Midbrain (tissue), 1 donor: ENCODE results near the gene SLC25A40.
A peak's percentile ranks its signal among the peaks of the same experiment; 100 is the strongest.
"Not testable (repeated sequence)": the region's sequence is repeated elsewhere in the genome, so short reads cannot be mapped to it uniquely, and the experiment has no call there.

Source experiments
- DNase-seq: peaks from one replicate; lab custom pipeline; 2025; lab: John Stamatoyannopoulos, UW

Gene SLC25A40, protein sequence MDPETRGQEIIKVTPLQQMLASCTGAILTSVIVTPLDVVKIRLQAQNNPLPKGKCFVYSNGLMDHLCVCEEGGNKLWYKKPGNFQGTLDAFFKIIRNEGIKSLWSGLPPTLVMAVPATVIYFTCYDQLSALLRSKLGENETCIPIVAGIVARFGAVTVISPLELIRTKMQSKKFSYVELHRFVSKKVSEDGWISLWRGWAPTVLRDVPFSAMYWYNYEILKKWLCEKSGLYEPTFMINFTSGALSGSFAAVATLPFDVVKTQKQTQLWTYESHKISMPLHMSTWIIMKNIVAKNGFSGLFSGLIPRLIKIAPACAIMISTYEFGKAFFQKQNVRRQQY

DNA sequence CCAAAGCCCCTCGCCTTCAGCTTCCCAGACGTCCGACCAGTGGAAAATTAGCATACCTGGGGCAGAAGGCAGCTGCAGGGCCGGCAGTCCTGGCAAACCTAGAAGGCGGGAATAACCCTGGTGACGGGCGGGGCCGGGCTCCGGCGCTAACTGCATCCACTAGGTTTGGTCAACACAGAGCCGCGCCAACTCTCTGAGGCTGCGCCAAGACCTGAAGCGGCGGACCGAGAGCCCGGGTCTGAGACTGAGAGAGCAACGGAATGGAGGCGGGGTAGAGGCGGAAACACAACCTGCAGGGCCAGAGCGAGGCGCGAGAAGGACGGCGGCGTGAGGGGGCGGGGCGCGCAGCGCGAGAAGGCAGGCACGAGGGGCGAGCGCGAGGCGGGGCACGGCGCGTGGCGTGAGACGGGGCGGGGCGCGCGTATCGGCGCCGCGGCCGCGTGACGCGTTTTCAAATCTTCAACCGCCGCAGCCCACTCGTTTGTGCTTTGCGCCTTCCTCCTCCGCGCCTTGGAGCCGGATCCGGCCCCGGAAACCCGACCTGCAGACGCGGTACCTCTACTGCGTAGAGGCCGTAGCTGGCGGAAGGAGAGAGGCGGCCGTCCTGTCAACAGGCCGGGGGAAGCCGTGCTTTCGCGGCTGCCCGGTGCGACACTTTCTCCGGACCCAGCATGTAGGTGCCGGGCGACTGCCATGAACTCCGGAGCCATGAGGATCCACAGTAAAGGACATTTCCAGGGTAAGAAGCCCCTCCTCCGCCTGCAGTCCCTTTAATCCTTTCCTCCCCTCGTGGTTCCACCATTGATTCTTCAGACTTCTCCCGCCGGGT, at the start of gene SLC25A40, which contains the start of gene DBF4:
Gene SLC25A40 (minus strand): TSS at position 321 of the 829 bp plus-strand sequence. CDS start 17,633 bp downstream, outside the sequence.
Gene DBF4 (plus strand): TSS at position 454 of the 829 bp plus-strand sequence. CDS start 240 bp downstream, at position 694.
- DNase-seq = peak; percentile 88

DNA sequence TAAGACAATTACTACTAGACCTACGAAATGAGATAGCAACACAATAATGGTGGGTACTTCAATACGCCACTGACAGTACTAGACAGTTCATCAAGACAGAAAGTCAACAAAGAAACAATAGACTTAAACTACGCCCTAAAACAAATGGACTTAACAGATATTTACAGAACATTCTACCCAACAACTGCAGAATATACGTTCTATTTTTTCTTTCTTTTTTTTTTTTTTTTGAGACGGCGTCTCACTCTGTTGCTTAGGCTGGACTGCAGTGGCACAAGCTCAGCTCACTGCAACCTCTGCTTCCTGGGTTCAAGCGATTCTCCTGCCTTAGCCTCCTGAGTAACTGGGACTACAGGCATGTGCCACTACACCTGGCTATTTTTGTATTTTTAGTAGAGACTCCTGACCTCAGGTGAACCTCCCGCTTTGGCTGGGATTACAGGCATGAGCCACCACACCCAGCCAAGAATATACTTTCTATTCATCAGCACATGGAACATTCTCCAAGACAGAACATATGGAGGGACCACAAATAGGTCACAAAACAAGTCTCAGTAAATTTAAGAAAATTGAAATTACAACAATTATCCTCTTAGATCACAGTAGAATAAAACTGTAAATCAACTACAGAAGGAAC, 46.7 kb upstream of the SLC25A40 start:
- not testable (repeated sequence) for DNase-seq

DNA sequence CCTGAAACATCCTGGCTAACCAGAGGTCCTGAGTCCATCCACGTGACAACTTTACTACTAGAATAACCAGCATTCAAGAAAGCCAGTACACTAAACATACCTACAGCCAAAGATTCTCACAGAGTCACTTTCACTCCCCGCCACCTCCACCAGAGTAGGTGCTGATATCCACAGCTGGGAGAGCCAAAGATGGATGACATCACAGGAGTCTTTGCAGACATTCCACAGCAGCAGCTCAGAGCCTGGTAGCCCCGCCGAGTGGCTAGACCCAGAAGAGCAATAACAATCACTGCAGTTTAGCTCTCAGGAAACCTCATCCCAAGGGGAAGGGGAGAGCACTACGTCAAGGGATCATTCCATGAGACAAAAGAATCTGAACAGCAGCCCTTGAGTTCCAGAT, 44.4 kb upstream of the SLC25A40 start:
- DNase-seq = no peak

DNA sequence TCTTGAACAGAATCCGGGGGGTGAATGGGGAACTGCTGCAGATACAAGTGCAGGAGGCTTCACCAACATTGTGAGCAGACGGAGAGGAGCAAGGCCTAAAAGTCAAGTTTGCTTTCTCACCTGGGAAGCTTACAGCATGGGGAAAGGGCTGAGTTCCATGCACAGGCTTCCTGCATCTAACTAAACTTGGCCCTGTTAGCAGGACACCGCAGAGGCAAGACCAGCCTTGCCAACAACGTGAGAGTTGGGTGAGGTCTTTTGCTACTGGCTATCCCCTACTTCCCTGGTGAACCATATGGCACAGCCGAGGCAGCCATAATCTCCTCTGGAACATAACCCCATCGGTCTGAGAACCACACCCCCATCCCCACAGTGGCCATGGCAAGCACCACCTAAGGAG, 43.7 kb upstream of the SLC25A40 start:
- DNase-seq = no peak

DNA sequence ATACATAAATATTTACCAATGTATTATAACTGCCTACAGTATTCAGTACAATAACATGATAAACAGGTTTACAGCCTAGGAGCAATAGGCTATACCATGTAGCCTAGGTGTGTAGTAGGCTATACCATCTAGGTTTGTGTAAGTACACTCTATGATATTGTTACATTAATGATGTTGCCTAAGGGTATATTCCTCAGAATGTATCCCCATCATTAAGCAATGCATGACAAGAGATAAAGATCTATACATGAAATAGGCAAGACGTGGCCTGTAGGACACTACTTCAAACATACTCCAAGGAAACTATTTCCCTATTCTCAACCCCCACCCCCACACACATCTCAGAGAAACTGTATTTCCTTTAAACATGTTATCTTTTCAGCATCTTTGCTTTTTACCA, 42.6 kb upstream of the SLC25A40 start:
- no peak for DNase-seq

DNA sequence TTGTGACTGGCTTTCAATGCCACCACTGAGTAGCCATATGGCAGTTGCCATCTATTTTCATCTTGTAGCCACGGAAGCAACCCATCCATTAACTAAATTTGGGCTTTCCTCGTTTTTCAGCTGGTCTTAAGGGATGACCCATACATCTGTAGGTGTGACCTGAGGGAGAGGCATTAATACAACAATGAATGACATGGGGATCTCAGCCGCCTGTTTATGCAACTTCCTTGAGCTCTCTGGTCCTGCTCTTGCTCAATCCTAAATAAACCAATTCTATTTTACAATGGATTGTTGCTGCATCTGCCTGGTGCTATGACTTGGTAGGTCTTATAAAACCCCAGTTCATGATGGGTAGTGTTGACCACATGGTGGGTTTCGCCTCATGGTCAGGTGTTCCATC, 36.0 kb upstream of the SLC25A40 start:
- DNase-seq = no peak

DNA sequence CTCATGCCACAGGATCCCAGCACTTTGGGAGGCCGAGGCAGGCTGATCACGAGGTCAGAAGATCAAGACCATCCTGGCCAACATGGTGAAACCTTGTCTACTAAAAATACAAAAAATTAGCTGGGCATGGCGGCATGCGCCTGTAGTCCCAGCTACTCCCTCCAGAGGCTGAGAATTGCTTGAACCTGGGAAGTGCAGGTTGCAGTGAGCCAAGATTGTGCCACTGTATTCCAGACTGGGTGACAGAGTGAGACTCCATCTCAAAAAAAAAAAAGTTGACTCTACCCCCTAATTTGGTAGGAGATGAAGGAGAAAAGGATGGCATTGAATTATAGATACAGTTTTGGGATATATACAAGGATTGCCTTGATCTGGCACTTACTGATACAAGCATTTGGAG, 32.7 kb upstream of the SLC25A40 start:
- DNase-seq = not testable (repeated sequence)

DNA sequence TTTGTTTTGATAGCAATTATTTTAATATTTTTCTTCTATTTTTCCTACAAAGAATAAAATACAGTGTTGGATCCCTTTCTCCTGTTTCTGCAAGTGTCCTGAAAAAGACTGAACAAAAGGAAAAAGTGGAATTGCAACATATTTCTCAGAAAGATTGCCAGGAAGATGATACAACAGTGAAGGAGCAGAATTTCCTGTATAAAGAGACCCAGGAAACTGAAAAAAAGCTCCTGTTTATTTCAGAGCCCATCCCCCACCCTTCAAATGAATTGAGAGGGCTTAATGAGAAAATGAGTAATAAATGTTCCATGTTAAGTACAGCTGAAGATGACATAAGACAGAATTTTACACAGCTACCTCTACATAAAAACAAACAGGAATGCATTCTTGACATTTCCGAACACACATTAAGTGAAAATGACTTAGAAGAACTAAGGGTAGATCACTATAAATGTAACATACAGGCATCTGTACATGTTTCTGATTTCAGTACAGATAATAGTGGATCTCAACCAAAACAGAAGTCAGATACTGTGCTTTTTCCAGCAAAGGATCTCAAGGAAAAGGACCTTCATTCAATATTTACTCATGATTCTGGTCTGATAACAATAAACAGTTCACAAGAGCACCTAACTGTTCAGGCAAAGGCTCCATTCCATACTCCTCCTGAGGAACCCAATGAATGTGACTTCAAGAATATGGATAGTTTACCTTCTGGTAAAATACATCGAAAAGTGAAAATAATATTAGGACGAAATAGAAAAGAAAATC, 31.2 kb upstream of the SLC25A40 start:
- DNase-seq = not testable (repeated sequence)

DNA sequence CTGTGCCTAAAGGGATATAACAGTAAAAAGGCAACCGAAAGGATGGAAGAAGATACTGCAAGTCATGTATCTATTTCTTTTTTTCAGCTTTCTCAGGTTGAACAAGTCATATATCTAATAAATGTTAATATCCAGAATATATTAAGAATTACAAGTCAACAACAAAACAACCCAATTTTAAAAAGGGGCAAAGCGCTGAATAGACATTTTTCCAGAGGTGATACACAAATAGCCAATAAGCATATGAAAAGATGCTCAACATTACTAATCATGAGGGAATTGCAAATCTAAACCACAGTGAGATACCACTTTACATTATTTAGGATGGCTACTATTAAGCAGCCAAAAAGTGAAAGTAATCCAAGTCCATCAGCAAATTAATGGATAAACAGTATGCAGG, 23.1 kb upstream of the SLC25A40 start:
- no peak for DNase-seq

DNA sequence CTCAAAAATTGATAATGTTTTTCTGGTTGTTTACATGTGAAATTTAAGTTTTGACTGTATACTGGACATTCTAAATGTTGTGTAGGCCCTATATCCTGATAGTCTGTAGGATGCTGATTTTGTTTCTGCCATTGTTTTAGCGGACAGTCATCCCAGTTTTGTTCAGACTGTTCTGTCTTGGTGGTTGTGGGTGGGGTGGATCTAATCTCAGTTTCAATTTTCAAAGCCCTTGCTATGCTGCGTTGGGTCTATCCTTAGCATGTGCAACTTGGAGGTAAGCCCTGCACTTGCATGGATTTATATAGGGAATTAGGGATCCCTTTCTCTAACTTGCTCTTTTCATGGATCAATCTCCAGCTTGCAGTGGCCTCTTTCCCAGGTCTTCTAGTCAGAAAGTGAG, 19.2 kb upstream of the SLC25A40 start:
- DNase-seq = no peak

DNA sequence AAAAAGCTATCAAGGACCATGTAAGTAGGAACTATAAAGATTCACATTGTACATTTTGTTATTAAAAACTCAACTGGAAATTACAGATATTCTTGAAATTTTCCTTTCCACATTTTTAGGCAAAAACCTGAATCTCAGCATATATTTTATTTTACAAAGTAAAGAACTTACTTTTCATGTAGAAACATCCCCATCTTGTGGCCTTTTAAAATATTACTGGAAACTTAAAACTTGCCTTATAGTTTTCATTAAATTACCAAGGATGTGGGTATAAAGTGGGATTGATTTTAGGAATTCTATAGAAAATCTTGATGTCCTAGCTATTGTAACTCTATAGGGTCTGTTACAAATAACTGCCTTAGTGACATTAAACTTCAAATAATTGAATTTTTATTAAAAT, 10.7 kb upstream of the SLC25A40 start:
- DNase-seq = peak; percentile 14

DNA sequence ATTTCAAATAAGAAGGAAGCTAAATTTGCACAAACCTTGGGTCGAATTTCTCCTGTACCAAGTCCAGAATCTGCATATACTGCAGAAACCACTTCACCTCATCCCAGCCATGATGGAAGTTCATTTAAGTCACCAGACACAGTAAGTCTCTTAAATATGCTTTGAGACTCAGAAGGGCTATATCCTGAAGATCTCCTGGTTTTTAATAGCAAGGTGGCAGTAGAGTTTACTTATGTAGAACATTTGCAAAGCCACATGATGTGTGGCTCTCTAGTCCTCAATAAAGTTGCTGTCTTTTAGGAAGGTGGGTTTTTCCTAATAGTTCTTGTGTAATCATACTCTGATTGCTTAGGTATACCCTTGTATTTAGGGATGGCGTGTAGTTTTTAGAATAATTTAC, 8.9 kb upstream of the SLC25A40 start:
- no peak for DNase-seq

DNA sequence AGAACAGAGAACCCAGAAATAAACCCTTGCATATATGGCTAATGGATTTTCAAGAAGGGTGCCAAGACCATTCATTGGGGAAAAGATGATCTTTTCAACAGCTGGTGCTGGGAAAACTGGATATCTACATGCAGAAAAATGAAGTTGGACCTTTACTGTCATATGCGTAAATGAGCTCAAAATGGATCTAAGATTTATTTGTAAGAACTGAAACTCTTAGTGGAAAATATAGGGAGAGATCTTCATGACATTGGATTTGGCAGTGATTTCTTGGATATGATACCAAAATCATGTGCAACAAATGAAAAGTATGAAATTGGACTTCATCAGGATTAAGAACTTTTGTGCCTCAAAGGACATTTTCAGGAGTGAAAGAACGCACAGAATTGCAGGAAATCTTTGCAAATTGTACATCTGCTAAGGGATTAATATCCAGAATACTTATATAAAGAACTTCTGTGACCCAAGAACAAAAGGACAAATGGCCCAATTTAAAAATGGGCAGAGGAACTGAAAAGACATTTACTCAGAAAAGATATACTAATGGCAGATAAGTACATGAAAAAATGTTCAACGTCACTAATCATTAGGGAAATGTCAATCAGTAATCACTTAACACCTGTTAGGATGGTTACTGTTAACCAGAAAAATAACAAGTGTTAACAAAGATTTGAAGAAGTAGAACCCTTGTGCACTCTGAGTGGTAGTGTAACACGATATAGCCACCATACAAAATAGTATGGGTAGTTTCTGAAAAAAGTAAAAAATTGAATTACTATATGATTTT, 6.2 kb upstream of the SLC25A40 start:
- no peak for DNase-seq

DNA sequence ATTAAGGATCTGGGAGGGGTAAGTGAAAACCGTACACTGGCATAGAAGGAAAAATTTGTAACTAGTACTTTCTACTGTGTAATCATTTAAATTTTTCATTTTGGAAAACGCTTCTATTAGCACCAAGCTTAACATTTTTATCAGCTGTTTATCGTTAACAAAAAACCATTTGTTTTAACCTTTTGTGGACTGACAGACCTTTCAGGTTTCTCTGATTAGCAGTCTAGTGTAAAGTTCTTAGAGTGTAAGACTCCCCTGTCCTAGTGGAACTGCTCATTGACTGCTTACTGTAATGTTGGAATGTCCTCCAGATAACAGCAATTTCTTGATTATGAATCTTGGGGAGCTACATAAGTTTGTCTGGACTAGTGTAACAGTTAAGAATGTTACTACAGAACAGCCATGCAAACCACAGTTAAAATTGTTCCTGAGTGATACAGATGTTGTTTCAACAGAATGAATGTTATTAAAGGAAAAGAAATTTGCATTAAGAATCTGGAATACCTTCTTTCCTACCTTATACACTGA, 2.1 kb upstream of the SLC25A40 start:
- no peak for DNase-seq

DNA sequence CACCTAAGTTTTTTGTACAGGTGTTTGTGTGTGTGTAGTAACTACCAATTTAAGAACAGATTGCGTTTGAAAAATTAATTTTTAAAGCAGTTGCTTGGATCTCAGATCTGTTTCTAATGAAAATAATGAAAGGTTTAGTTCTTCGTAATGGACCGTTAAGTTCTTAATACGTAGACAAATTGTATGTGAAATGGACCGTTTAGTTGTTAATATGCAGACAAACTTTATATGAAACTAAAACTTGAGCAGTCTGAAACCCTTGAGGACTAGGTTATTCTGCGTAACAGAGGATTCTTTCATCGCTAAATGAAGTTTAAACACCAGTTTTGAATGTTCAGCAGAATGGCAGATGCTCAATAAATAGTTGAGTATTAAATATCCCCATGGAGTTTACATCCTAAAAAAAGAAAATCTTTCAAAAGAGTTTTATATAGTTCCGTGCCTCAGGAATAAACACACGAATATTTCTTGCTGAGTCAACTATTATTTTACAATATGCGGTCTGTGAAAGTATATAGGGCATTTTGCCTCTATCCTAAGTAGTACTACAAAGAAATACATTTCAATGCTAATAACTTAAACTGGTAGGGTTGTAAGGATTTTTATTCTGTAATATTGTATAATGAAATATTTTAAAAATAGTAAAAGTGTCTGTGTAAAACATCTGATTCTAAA, 1.3 kb upstream of the SLC25A40 start:
- no peak for DNase-seq

DNA sequence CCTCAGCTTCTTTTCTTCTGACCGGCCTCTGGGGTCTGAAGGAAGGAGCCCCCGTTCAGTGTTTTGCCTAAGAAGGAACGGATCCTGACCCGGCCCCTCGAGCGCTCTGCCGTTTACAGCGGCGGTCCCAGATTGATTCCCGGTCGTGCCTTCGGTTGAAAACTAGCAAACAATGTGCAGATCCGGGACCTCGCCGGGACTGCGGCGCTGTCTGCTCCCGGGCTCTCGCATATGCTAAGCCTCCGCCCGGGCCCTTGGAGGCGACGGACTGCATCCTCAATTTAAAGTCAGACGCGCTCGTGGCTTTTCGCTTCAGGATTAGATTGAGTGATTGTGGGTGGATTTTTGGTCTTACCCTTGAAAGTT, 692 bp upstream of the SLC25A40 start:
- DNase-seq = peak; percentile 44

DNA sequence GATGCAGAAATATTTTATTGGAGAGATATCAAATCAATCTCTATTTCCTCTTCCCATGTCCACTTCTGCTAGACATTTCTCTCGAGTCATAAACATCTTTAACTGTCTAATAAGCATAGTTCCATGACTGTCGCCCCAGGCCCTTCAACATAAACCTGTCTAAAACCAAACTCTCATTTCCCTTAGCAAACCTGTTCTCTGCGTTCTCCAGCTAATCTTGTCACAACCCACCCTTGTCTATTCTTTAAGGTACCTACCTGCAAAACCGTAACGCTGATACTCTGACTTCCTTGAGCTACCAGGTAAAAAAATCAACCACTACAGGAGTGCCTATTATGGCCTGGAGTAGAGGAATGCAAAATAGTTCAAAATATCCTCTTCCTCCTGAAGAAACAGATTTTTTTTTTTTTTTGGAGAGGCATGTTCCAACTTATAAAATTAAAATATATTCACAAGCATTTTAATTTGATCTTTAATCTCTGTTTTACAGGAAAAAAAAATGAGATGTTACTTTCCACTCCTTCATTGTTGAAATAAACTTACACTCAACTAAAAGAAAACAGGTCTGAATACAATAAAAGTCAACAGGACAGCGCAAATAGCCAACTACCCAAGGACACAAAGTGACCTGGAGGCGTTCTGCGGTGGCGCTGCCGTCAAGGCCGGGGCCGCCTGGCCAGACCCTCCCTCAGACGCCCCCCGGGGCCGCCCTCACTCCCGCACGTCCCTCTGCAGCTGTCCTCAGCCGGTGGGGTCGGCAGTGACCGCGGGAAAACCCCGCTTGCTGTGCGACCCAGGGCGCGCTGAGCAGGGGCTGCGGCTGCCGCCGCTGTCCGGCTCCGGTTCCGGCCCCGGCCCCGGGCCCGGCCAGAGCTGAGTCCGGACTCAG, 765 bp downstream of the SLC25A40 start:
- no peak for DNase-seq

DNA sequence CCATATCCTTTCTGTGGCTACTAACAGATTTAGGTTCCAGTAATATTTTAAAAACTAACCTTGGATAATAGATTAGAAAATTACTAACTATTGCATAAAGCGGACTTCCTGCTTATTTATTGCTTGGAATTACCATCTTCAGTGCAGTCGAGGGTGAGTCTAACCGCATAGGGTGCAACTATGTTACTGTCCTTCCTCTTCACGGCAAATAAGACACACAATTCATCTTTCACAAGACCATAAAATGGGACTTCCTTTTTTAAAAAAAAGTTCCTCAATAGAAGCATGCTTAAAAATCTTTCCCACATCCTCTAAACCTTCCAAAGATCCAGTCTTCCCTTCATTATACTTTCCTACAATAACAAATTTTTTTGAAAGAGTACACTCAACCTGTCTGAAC, 2.1 kb downstream of the SLC25A40 start:
- DNase-seq = no peak

DNA sequence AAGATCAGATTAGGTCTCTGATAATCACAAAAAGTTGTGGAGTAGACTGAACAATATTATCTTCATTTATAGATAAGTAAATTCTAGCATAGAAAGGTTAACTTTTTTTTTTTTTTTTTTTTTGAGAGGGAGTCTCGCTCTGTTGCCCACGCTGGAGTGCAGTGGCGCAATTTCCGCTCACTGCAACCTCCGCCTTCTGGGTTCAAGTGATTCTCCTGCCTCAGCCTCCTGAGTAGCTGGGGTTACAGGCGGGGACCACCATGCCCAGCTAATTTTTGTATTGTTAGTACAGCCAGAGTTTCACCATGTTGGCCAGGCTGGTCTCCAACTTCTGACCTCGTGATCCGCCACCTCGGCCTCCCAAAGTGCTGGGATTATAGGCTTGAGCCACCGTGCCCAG, 2.8 kb downstream of the SLC25A40 start:
- not testable (repeated sequence) for DNase-seq
